GM21515 (cell line): Measurements from ENCODE around the gene SGSM1.

Source experiments
- ATAC-seq: cut with Tn5 transposase; IDR thresholded peaks from one replicate; pipeline ENCODE4 v1.9.1; 2021; ENCODE audit not compliant: unreplicated experiment

SGSM1 gene

GRCh38 chr22:24805790-24806662, at the start of gene SGSM1:
Gene SGSM1, plus strand, starts transcription at chr22:24806211. Its CDS starts 115 bp downstream, at chr22:24806326.
- ATAC-seq: no peak

- no peak for ATAC-seq
Observed at GRCh38 chr22:24758164-24758799, 47.7 kb upstream of the SGSM1 start.

GRCh38 chr22:24759765-24760164, 46.2 kb upstream of the SGSM1 start:
- no peak for ATAC-seq

- no peak for ATAC-seq
Observed at GRCh38 chr22:24760708-24761306, 45.2 kb upstream of the SGSM1 start.

GRCh38 chr22:24761888-24762675, 43.9 kb upstream of the SGSM1 start:
- ATAC-seq: no peak

GRCh38 chr22:24763872-24764485, 42.0 kb upstream of the SGSM1 start:
- ATAC-seq: no peak

- ATAC-seq: no peak
Observed at GRCh38 chr22:24765166-24765565, 40.8 kb upstream of the SGSM1 start.

- no peak for ATAC-seq
Observed at GRCh38 chr22:24768537-24769374, 37.3 kb upstream of the SGSM1 start.

- no peak for ATAC-seq
Observed at GRCh38 chr22:24772493-24773220, 33.4 kb upstream of the SGSM1 start.

- no peak for ATAC-seq
Observed at GRCh38 chr22:24775769-24776492, 30.1 kb upstream of the SGSM1 start.

GRCh38 chr22:24776525-24776924, 29.5 kb upstream of the SGSM1 start:
- ATAC-seq: no peak

- no peak for ATAC-seq
Observed at GRCh38 chr22:24789516-24789915, 16.5 kb upstream of the SGSM1 start.

GRCh38 chr22:24791362-24791761, 14.6 kb upstream of the SGSM1 start:
- no peak for ATAC-seq

GRCh38 chr22:24796056-24796455, 10.0 kb upstream of the SGSM1 start:
- no peak for ATAC-seq

- no peak for ATAC-seq
Observed at GRCh38 chr22:24796860-24797259, 9.2 kb upstream of the SGSM1 start.

- ATAC-seq: no peak
Observed at GRCh38 chr22:24801901-24802465, 4.0 kb upstream of the SGSM1 start.

GRCh38 chr22:24803064-24803542, 2.9 kb upstream of the SGSM1 start:
- no peak for ATAC-seq

GRCh38 chr22:24806663-24807001, 621 bp downstream of the SGSM1 start:
- no peak for ATAC-seq
